Measurements from ENCODE around the gene TMEM139. TPM values are rescaled to one million over a fixed set of nuclear protein-coding genes. Genes with fewer than 3 reads are reported as not detected.

The TMEM139 gene
- total RNA-seq, 1 experiment from 2014 or later, result 0.85 TPM

DNA sequence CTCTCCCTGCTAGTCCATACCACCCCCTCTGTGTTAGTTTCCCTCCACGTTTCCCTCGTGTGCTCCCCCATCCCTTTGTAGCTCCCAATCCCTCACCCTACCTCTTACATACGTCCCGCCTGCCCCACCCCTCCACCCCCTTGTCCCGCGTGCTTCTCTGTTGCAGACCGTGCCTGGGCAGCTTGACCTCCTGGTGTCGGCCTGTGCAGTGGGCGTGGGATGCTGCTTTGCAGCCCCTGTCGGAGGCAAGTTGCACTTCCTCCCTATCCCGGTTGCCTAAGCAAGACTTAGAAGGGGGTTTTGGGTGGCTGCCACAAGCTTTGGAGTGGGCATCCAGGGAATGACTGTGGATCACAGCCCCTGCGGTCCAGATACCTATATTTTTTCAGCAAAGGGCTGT is 38.9 kb downstream of the TMEM139 start:
- peaks cover 4% of the 10 kb centered on the region for H3K27me3 Mint-ChIP-seq (ENCODE audit: low read depth)
- H3K4ac ChIP-seq (ENCODE audit: low read depth, low read length), result no peak overlapping the region
- H3K23me2 ChIP-seq (ENCODE audit: insufficient read length, low read depth, low read length, poor library complexity, severe bottlenecking), result no peaks in the 10 kb centered on the region
- no peaks in the 10 kb centered on the region; a peak in 1 of 7 replicates for H3K36me3 Mint-ChIP-seq (ENCODE audit: insufficient read depth in 1 of 3, low read depth in 3 of 3)
- TF ChIP-seq, protein P1, sequence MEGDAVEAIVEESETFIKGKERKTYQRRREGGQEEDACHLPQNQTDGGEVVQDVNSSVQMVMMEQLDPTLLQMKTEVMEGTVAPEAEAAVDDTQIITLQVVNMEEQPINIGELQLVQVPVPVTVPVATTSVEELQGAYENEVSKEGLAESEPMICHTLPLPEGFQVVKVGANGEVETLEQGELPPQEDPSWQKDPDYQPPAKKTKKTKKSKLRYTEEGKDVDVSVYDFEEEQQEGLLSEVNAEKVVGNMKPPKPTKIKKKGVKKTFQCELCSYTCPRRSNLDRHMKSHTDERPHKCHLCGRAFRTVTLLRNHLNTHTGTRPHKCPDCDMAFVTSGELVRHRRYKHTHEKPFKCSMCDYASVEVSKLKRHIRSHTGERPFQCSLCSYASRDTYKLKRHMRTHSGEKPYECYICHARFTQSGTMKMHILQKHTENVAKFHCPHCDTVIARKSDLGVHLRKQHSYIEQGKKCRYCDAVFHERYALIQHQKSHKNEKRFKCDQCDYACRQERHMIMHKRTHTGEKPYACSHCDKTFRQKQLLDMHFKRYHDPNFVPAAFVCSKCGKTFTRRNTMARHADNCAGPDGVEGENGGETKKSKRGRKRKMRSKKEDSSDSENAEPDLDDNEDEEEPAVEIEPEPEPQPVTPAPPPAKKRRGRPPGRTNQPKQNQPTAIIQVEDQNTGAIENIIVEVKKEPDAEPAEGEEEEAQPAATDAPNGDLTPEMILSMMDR (conservative IDR thresholded peaks at IDR 0.05), result no peak
- no peak overlapping the region for H2BK120ac ChIP-seq (ENCODE audit: low read depth, low read length, poor library complexity, severe bottlenecking)
- H3K4me1 ChIP-seq (ENCODE audit: insufficient read depth, low read length), result no peaks in the 10 kb centered on the region
- no peaks in the 10 kb centered on the region; a peak in 1 of 5 replicates for H3K9me3 Mint-ChIP-seq
- H2BK5ac ChIP-seq (ENCODE audit: insufficient read length, low read length), result no peak overlapping the region
- H3K4me3 Mint-ChIP-seq, result no peak overlapping the region
- no peak overlapping the region for H4K8ac ChIP-seq (replicated peaks; ENCODE audit: insufficient read length, low read depth, low read length)
- H3K27ac ChIP-seq (ENCODE audit: insufficient read length, low read depth, low read length), result no peak overlapping the region
- no peak overlapping the region for H3K4me2 ChIP-seq (ENCODE audit: insufficient read depth, insufficient read length, low read length)
- H4K20me1 ChIP-seq (ENCODE audit: control insufficient read depth, insufficient read depth, insufficient read length), result no peaks in the 10 kb centered on the region
- no CpG with 5 or more reads among the region's 12 CpGs for WGBS (ENCODE audit: extremely low coverage, insufficient read length, low lambda C conversion rate)
- H4K91ac ChIP-seq (ENCODE audit: insufficient read length, low read depth, low read length), result no peak overlapping the region
- H2BK20ac ChIP-seq (ENCODE audit: low read depth, low read length, poor library complexity, severe bottlenecking), result no peak overlapping the region
- H2AFZ ChIP-seq (ENCODE audit: low read length), result no peak overlapping the region
- H2BK12ac ChIP-seq (ENCODE audit: insufficient read length, low read depth, low read length), result no peak overlapping the region
- no peaks in the 10 kb centered on the region for H3K79me2 ChIP-seq (ENCODE audit: insufficient read depth, low read length)
- no peak overlapping the region for H2AK5ac ChIP-seq (ENCODE audit: insufficient read length, low read length)
- no peaks in the 10 kb centered on the region for H3K9me3 ChIP-seq (ENCODE audit: control insufficient read depth, low read depth, low read length)
- no peak overlapping the region for H3K56ac ChIP-seq (ENCODE audit: insufficient read length, low read depth, low read length)
- no peak overlapping the region for H2BK15ac ChIP-seq (ENCODE audit: low read depth, low read length)
- H3T11ph ChIP-seq (ENCODE audit: low read length), result no peak overlapping the region
- peaks cover 19 to 30% of the 10 kb centered on the region in 2 experiments for H3K4me1 Mint-ChIP-seq
- H3K14ac ChIP-seq (ENCODE audit: insufficient read depth, low read length), result no peak overlapping the region
- H3K9ac ChIP-seq (ENCODE audit: extremely low read depth, insufficient read length, low read length), result no peak overlapping the region
- no peak overlapping the region for H3K23ac ChIP-seq (ENCODE audit: insufficient read length, low read depth, low read length)
- H3K27me3 ChIP-seq (ENCODE audit: insufficient read depth, low read length), result no peaks in the 10 kb centered on the region
- no peaks in the 10 kb centered on the region for H3K79me1 ChIP-seq (ENCODE audit: insufficient read depth, low read depth, low read length, poor library complexity, severe bottlenecking)
- no peak overlapping the region; a peak in 1 of 7 replicates for H3K27ac Mint-ChIP-seq
- DNase-seq, result no peak
- H4K5ac ChIP-seq (ENCODE audit: insufficient read length, low read depth, low read length), result no peak overlapping the region
- no peak overlapping the region for H3K18ac ChIP-seq (ENCODE audit: insufficient read length, low read depth, low read length)
